ENCODE measurements around the gene CCDC38.
"Not testable (repeated sequence)": the region's sequence is repeated elsewhere in the genome, so short reads cannot be mapped to it uniquely, and the experiment has no call there.

Gene CCDC38

GRCh38 chr12:95942524-95943329, at the start of gene CCDC38:
Gene CCDC38 (minus strand): TSS chr12:95942614. CDS start chr12:95936509, 6,105 bp downstream.
- DNase-seq (ENCODE audit: low spot score), result peak; percentile 85

GRCh38 chr12:95990136-95990535, 47.7 kb upstream of the CCDC38 start:
- DNase-seq (ENCODE audit: low spot score), result no peak

- DNase-seq (ENCODE audit: low spot score), result no peak
Measured at GRCh38 chr12:95989504-95990123, 47.2 kb upstream of the CCDC38 start.

GRCh38 chr12:95988506-95989275, 46.3 kb upstream of the CCDC38 start:
- DNase-seq (ENCODE audit: low spot score), result no peak

- DNase-seq (ENCODE audit: low spot score), result no peak
Measured at GRCh38 chr12:95986635-95987570, 44.5 kb upstream of the CCDC38 start.

- no peak for DNase-seq (ENCODE audit: low spot score)
Measured at GRCh38 chr12:95984682-95985081, 42.3 kb upstream of the CCDC38 start.

GRCh38 chr12:95982602-95983001, 40.2 kb upstream of the CCDC38 start:
- no peak for DNase-seq (ENCODE audit: low spot score)

- no peak for DNase-seq (ENCODE audit: low spot score)
Measured at GRCh38 chr12:95980437-95980836, 38.0 kb upstream of the CCDC38 start.

- no peak for DNase-seq (ENCODE audit: low spot score)
Measured at GRCh38 chr12:95978774-95979173, 36.4 kb upstream of the CCDC38 start.

GRCh38 chr12:95978351-95978750, 35.9 kb upstream of the CCDC38 start:
- no peak for DNase-seq (ENCODE audit: low spot score)

GRCh38 chr12:95977764-95978305, 35.4 kb upstream of the CCDC38 start:
- no peak for DNase-seq (ENCODE audit: low spot score)

- no peak for DNase-seq (ENCODE audit: low spot score)
Measured at GRCh38 chr12:95976416-95976832, 34.0 kb upstream of the CCDC38 start.

GRCh38 chr12:95975491-95975890, 33.1 kb upstream of the CCDC38 start:
- no peak for DNase-seq (ENCODE audit: low spot score)

- DNase-seq (ENCODE audit: low spot score), result no peak
Measured at GRCh38 chr12:95974358-95974757, 31.9 kb upstream of the CCDC38 start.

GRCh38 chr12:95972832-95973456, 30.5 kb upstream of the CCDC38 start:
- no peak for DNase-seq (ENCODE audit: low spot score)

GRCh38 chr12:95970905-95971304, 28.5 kb upstream of the CCDC38 start:
- DNase-seq (ENCODE audit: low spot score), result peak; percentile 25

- not testable (repeated sequence) for DNase-seq (ENCODE audit: low spot score)
Measured at GRCh38 chr12:95969116-95969515, 26.7 kb upstream of the CCDC38 start.

- DNase-seq (ENCODE audit: low spot score), result no peak
Measured at GRCh38 chr12:95967301-95967700, 24.9 kb upstream of the CCDC38 start.

- DNase-seq (ENCODE audit: low spot score), result no peak
Measured at GRCh38 chr12:95966287-95966870, 24.0 kb upstream of the CCDC38 start.

GRCh38 chr12:95963096-95963495, 20.7 kb upstream of the CCDC38 start:
- no peak for DNase-seq (ENCODE audit: low spot score)

All from AG20443 (cell line).